MCF 10A (cell line): ENCODE measurements around the gene RINT1. TPM values are rescaled to one million over a fixed set of nuclear protein-coding genes. Genes with fewer than 3 reads are reported as not detected.

Experiments
- BruUV-seq: library from RNA; stranded (reverse); fragments of 400-500 nt; replicated peaks from 2 replicates; lab custom pipeline; 2021; lab: Mats Ljungman, UMichigan
- CTCF ChIA-PET: fragments of 300-600 bp; sonication (Branson Sonifier 250); formaldehyde crosslinking; extraction: SDS; loops from one replicate; lab custom pipeline; 2021; ENCODE audit warnings: antibody characterized with exemption, inconsistent platforms; lab: Yijun Ruan, JAX
- POLR2A ChIA-PET: fragments of 300-600, 350-650 bp; sonication (Branson Sonifier 250); formaldehyde crosslinking; extraction: SDS; loops from one replicate; lab custom pipeline; 2020; ENCODE audit warnings: antibody characterized with exemption, inconsistent platforms; lab: Yijun Ruan, JAX
- DNase-seq: peaks from one replicate; pipeline ENCODE4 v3.0.0-alpha.2; 2018; ENCODE audit not compliant: unreplicated experiment
- H3K27ac Mint-ChIP-seq: one replicate; pipeline ENCODE4 v1.8.0; 2022; ENCODE audit warnings: mild to moderate bottlenecking, low read depth, mixed read lengths; ENCODE audit not compliant: unreplicated experiment
- H3K27me3 Mint-ChIP-seq: one replicate; pipeline ENCODE4 v1.8.0; 2022; ENCODE audit warnings: mixed read lengths; ENCODE audit not compliant: insufficient read depth, unreplicated experiment
- H3K36me3 Mint-ChIP-seq: one replicate; pipeline ENCODE4 v1.8.0; 2022; ENCODE audit warnings: mild to moderate bottlenecking, moderate library complexity, mixed read lengths; ENCODE audit not compliant: insufficient read depth, unreplicated experiment
- H3K4me1 Mint-ChIP-seq: one replicate; pipeline ENCODE4 v1.8.0; 2022; ENCODE audit warnings: mixed read lengths; ENCODE audit not compliant: insufficient read depth, unreplicated experiment
- H3K4me3 Mint-ChIP-seq: one replicate; pipeline ENCODE4 v1.8.0; 2022; ENCODE audit warnings: mild to moderate bottlenecking, moderate library complexity, mixed read lengths; ENCODE audit not compliant: unreplicated experiment
- H3K9me3 Mint-ChIP-seq: one replicate; pipeline ENCODE4 v1.8.0; 2022; ENCODE audit warnings: mixed read lengths; ENCODE audit not compliant: unreplicated experiment
- intact Hi-C: fragments of 100-400 bp; cut with micrococcal nuclease; formaldehyde crosslinking; loops from 2 replicates; pipeline ENCODE4 v1.14.1; 2022
- total RNA-seq: library from RNA; stranded (reverse); gene quantifications from 2 replicates; pipeline ENCODE4 v1.2.3, GENCODE V29; 2022
- TF ChIP-seq, protein P1 (sequence below): fragments of 200-600 bp; IDR thresholded peaks from one replicate; pipeline ENCODE4 v1.8.0; 2022; ENCODE audit warnings: antibody characterized with exemption, mild to moderate bottlenecking; ENCODE audit not compliant: unreplicated experiment

Gene RINT1
- total RNA-seq, 1 experiment from 2014 or later = 29.2 TPM

DNA sequence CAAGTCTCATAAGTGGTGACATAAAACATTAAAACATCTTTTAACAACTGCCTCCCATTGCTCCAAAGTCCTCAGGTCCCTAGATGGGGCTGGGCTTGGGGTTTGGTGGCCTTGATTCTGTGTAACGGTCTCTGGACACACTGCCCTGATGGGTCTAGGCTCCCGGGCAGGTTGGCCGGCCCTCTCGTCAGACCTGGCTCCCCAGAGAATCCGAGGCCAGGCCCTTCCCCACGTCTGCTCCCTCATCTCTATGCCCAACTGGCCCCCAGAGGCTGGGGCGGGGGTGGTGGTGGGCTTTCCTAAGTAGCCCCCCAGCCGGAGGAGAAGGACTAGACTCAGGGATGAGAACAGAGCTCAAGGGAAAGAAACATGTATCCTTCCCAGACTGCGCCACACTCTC is 80.8 kb downstream of the RINT1 start:
- Mint-ChIP-seq H3K9me3 (no peaks in the 10 kb centered on the region), H3K4me1 (no peaks in the 10 kb centered on the region), H3K36me3 (peaks cover 14% of the 10 kb centered on the region), H3K27me3 (no peaks in the 10 kb centered on the region), H3K27ac (no peak overlapping the region), H3K4me3 (no peak overlapping the region)
- no TSS peak for BruUV-seq
- DNase-seq = no peak
- ChIA-PET CTCF (interaction anchor here (0.6 to 0.7 kb wide), 2 partner anchors 12 to 590 kb away, joined by 3 read pairs; no protein-coding TSS in a partner anchor), POLR2A (no interaction called here)
- TF ChIP-seq, protein P1, sequence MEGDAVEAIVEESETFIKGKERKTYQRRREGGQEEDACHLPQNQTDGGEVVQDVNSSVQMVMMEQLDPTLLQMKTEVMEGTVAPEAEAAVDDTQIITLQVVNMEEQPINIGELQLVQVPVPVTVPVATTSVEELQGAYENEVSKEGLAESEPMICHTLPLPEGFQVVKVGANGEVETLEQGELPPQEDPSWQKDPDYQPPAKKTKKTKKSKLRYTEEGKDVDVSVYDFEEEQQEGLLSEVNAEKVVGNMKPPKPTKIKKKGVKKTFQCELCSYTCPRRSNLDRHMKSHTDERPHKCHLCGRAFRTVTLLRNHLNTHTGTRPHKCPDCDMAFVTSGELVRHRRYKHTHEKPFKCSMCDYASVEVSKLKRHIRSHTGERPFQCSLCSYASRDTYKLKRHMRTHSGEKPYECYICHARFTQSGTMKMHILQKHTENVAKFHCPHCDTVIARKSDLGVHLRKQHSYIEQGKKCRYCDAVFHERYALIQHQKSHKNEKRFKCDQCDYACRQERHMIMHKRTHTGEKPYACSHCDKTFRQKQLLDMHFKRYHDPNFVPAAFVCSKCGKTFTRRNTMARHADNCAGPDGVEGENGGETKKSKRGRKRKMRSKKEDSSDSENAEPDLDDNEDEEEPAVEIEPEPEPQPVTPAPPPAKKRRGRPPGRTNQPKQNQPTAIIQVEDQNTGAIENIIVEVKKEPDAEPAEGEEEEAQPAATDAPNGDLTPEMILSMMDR = no peak
- intact Hi-C loops = no loop called here

DNA sequence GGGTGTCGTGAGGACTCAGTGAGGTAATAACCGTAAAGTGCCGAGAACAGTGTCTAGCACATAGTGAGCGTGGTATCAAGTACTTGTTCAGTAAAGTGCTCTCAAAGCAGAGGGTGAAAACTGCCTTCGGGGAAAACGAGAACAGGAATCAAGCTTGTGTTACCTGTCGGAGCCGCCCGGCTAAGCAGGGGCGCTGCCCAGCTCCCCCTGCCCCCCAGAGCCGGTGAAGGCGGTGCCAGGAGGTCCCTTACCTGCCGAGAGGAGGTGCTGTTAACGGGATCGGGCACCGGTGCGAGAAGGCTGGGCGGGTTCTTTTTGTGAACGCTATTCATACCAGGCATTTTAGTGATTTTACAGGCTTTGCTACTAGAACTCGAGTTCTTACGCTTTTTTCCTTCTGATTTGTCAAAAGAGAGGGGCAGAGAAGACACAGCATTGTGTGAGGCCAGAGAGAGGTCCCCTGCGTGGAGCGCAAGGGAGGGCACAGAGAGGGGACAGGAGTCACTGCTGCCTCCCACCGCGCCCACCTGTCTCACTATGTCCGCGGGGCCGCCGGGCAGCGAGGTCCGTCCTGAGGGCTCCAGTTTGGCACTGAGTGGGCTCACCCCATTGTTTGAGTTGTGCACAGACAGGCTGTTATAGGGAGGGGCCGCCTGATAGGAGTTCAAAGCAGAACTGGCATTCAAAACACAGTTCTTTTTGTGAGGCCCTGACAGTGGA is 81.8 kb downstream of the RINT1 start:
- no peaks in the 10 kb centered on the region for H3K9me3 Mint-ChIP-seq
- BruUV-seq = no TSS peak
- no peaks in the 10 kb centered on the region for H3K4me1 Mint-ChIP-seq
- DNase-seq = no peak
- intact Hi-C loops = no loop called here
- CTCF ChIA-PET = no interaction called here
- H3K36me3 Mint-ChIP-seq = peaks cover 14% of the 10 kb centered on the region
- H3K27ac Mint-ChIP-seq = no peak overlapping the region
- POLR2A ChIA-PET = interaction anchor here (0.6 kb wide), 1 partner anchor 509 kb away, joined by 3 read pairs; no protein-coding TSS in a partner anchor
- no peaks in the 10 kb centered on the region for H3K27me3 Mint-ChIP-seq
- H3K4me3 Mint-ChIP-seq = no peak overlapping the region
- TF ChIP-seq, protein P1 = no peak

DNA sequence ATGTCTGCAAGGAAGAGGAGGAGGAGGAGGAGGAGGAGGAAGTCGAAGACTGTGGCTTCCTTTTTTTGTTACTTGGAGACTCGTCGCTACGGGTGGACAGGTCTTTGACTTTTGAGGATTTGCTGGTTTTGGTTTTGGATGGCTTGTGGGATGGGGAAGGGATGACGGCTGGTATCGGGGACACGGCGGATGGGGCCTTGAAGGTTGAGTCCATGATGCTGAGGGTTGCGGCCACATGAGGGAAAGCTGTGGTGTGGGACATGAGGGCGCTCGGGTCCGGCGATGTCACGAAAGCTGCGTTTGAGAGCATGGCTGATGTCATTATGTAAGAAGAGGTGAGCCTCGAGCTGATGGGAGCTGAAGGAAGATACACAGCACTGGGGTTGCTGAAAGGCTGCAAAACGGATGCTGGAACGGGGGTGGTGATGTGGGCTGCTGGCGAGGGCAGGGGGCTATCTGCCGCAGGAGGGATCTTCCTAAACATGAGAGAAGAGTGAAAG is 82.4 kb downstream of the RINT1 start:
- TF ChIP-seq, protein P1 = no peak
- Mint-ChIP-seq H3K9me3 (no peaks in the 10 kb centered on the region), H3K27ac (no peak overlapping the region), H3K36me3 (peaks cover 14% of the 10 kb centered on the region), H3K27me3 (no peaks in the 10 kb centered on the region), H3K4me3 (no peak overlapping the region), H3K4me1 (no peaks in the 10 kb centered on the region)
- no TSS peak for BruUV-seq
- CTCF ChIA-PET = no interaction called here
- DNase-seq = no peak
- POLR2A ChIA-PET = interaction anchor here (0.7 kb wide), 1 partner anchor 14 kb away, joined by 3 read pairs; no protein-coding TSS in a partner anchor
- intact Hi-C loops = no loop called here

Other genes starting within 250 kb of the RINT1 start
- 54.4 and 60.8 TPM in 2 replicates for gene SRPK2, start 143.3 kb upstream of the RINT1 start, total RNA-seq
- 24.3 and 29.7 TPM in 2 replicates for gene PUS7, start 9.9 kb upstream of the RINT1 start, total RNA-seq
- gene EFCAB10, start 49.3 kb downstream of the RINT1 start, total RNA-seq = not detected in 2 replicates